ENCODE results near the gene DPH7. TPM values are rescaled to one million over a fixed set of nuclear protein-coding genes. Genes with fewer than 3 reads are reported as not detected.

Gene DPH7
- total RNA-seq, 4 donors from 2014 or later: 14.4 to 40.5 (median 29.1) TPM

GRCh38 chr9:137619240-137620047, 40.7 kb upstream of the DPH7 start:
- TF ChIP-seq CTCF (IDR thresholded peaks at IDR 0.05): no peak
- ATAC-seq (ENCODE audit: low FRiP score) (peak; percentile 45), DNase-seq (ENCODE audit: low spot score) (no peak)

GRCh38 chr9:137618105-137619067, 39.7 kb upstream of the DPH7 start, which contains the start of gene EHMT1:
Gene EHMT1, plus strand, starts transcription at chr9:137619005. Its CDS starts 24 bp downstream, at chr9:137619029.
- no peak for TF ChIP-seq CTCF (IDR thresholded peaks at IDR 0.05)
- ATAC-seq (ENCODE audit: low FRiP score) (peak; percentile 92), DNase-seq (ENCODE audit: low spot score) (peak; percentile 39)

GRCh38 chr9:137615387-137615871, 36.7 kb upstream of the DPH7 start:
- TF ChIP-seq CTCF (IDR thresholded peaks at IDR 0.05): no peak
- ATAC-seq (ENCODE audit: low FRiP score) (no peak), DNase-seq (ENCODE audit: low spot score) (no peak)

- no peak for TF ChIP-seq CTCF (IDR thresholded peaks at IDR 0.05)
- no peak for ATAC-seq (ENCODE audit: low FRiP score)
- DNase-seq (ENCODE audit: low spot score): no peak
Observed at GRCh38 chr9:137614631-137615386, 36.1 kb upstream of the DPH7 start.

GRCh38 chr9:137613738-137614523, 35.2 kb upstream of the DPH7 start:
- ATAC-seq (ENCODE audit: low FRiP score) (no peak), DNase-seq (ENCODE audit: low spot score) (no peak)
- no peak for TF ChIP-seq CTCF (IDR thresholded peaks at IDR 0.05)

GRCh38 chr9:137613259-137613658, 34.5 kb upstream of the DPH7 start:
- ATAC-seq (ENCODE audit: low FRiP score) (no peak), DNase-seq (ENCODE audit: low spot score) (no peak)
- TF ChIP-seq CTCF (IDR thresholded peaks at IDR 0.05): no peak
